GM08714 (cell line): ENCODE measurements around the gene MNS1.
A peak's percentile ranks its signal among the peaks of the same experiment; 100 is the strongest.
"Not testable (repeated sequence)": the region's sequence is repeated elsewhere in the genome, so short reads cannot be mapped to it uniquely, and the experiment has no call there.

ENCODE experiments used
- H3K4me3 ChIP-seq: fragments of 200-500 bp; sonication (Bioruptor generic); 2 replicates; pipeline ENCODE4 v1.5.1; 2014; ENCODE audit warnings: mild to moderate bottlenecking, low read length, inconsistent platforms
- ZNF274 ChIP-seq: IDR thresholded peaks from 2 replicates; pipeline ENCODE4 v1.6.1; 2012; ENCODE audit warnings: mild to moderate bottlenecking, low read depth, low read length

Gene MNS1, protein sequence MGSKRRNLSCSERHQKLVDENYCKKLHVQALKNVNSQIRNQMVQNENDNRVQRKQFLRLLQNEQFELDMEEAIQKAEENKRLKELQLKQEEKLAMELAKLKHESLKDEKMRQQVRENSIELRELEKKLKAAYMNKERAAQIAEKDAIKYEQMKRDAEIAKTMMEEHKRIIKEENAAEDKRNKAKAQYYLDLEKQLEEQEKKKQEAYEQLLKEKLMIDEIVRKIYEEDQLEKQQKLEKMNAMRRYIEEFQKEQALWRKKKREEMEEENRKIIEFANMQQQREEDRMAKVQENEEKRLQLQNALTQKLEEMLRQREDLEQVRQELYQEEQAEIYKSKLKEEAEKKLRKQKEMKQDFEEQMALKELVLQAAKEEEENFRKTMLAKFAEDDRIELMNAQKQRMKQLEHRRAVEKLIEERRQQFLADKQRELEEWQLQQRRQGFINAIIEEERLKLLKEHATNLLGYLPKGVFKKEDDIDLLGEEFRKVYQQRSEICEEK

DNA sequence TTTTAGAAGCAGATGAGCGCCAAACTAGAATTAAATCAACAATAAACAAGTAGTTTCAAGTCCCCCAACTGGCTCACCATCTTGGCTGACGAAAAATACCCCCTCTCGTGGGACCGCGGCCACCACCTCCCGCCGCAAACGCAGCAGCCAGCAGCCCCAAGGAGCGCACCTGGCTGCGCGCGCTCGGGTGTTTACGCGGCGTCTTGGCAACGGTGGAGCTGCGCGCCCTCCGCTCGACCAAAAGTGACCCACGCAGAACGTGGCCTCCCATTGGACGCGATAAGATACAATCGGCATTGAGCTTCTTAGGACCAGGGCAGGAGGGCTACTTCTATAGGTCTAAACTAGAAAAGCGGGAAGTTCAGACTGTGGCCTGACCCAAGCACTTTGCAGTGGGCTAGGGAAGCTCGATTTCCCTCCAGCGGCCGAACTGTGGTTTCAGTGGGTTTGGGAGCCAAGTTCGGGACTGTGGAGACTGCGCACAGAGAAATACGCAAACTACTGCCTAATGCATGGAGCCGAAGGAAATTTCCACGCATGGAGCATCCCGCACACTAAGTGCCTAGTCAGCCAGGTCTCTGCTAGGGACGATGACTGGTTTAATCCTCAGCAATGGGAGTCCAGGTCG lies at the start of gene MNS1:
MNS1 (minus strand) TSS at position 245 of the 628 bp plus-strand sequence; CDS start at position 80, 165 bp downstream.
- no peak for TF ChIP-seq ZNF274

DNA sequence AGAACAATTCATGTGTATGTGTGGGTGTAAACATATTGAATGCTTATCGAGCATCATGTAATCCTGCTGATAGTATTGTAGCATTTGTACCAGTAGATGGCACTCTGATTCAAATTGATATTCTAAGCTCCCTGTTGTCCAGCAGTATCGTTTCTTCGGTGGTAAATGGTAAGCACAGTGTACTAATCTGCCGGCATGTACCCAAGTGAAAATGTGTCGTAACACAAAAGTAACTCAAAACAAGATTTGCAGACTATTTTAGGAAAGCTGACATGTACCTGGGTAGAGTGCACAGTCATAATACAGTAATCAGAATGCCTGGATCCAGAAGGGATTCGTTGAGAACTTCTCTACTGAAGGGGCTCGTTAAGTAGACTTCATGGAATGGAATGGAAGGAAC lies 31.7 kb upstream of the MNS1 start:
- no peak for TF ChIP-seq ZNF274
- no peak overlapping the region for H3K4me3 ChIP-seq

More for the DNA sequence above, at the start of gene MNS1:
- H3K4me3 ChIP-seq = peak within 1 kb of the TSS; percentile 84

DNA sequence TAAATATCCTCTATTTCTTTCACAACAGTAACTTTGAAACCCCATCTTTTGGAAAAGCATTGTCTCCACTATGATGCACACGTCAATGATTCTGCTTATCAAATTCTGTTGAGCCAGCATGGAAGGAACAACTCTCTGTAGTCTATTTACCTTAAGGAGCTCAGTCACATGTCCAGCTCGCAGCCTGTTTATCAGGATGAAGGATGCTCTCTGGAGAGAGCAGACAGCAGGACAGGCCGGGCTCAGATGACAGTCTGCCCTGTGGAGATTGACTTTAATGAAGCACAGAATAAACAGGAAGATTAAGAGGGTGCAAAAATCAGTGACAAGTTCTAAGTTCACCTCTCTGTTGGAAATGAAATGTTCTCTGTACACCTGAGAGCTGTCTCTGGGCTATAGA lies 30.6 kb upstream of the MNS1 start:
- TF ChIP-seq ZNF274 = no peak
- no peak overlapping the region for H3K4me3 ChIP-seq

DNA sequence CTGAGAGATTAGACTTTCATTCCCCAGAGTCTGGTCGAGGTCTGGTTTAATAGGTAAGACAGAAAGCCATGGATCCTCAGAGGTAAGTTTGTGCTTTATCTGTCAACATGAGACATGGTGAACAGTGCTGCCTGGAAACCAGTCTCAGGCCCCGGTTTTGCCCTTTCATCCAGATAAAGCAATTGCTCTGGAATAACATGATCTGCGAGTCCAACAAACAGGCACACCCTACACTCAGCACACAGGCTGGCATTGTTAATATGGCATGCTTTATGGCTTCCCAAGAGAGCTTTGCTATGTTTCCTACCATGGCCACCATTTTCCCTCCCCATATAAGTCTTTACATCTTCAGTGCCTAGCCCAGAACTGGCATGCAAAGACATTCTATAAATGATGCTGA lies 30.1 kb upstream of the MNS1 start:
- TF ChIP-seq ZNF274 = no peak
- no peak overlapping the region for H3K4me3 ChIP-seq

DNA sequence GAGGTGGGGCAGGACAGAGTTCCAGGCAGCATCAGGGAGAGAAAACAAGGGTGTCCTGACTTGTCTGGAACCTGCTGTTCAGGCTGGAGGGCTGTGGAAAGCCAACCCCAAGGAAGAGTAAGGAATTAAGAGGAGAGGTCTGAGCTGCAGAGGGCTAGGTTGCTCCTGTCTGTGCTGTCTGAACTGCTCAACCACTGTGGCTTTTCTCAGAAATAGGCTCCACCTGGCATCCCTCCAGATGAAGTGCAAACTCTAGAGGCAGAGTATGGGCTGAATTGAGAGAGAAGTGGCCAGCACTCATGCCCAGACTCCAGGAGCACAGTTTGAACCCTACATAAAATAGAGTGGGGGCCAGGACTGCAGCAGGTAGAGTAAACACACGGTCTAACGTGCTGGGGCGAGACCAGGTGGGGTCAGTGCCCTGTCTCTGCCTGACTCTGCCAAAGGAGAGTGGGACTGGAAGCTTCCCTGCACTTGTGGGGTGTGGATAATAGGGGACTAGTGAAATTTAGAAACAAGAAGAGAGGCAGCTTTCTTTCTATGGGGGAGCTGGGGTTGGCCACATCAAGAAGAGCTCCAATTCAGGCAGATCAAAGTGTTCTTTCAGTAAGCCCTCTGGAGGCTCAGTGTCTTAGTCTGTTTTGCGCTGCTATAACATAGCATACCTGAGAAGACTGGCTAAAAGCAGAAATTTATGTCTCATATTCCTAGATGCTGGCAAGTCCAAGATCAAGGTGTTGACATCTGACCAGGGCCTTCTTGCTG lies 28.0 kb upstream of the MNS1 start:
- no peak for TF ChIP-seq ZNF274
- no peak overlapping the region for H3K4me3 ChIP-seq

DNA sequence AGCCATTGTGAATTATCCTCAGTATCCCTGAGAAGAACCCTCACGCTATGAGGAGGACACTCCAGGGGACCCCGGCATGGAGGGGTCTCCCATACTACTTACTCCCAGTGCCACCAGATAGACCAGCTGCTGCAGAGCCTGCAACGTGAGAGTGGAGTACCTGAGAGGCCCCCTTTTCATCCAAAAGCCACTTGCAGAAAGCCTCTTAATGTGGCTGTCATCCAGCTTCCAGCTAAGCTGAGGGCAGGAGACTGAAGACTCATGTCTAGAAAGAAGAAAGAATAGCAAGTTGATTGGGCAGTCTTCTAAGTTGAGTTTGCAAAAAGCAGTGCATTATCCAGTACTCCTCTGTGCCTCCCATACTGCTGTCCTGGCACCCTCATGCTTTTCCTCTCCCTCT lies 27.3 kb upstream of the MNS1 start:
- no peak overlapping the region for H3K4me3 ChIP-seq
- no peak for TF ChIP-seq ZNF274

DNA sequence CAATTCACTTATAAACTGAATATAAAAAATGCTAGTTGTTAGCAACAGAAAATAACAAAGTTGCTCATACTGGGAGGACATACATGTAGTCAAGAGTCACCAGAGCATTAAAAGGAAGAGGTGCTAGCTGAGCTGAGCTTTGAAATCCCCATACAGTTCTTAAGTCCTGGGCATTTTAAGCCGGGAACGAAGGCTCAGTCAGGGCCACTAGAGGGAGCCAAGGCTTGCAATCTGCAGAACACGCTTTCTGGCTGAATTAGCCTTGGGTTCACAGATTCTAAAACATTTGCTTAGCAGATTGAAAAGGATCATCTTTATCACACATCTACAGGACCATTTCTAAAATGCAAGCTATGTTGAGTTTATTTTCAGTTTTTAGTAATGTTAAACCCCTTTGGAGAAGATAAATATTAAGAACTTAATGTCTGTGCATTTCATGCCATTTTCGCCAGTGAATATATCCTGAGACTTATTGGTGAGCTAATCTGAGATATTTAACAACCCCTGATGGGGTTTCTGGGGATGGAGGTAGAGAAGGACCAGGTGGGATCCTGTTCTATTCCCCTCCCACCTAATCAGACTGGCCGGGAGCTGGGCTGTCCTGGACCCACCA lies 26.3 kb upstream of the MNS1 start:
- no peak for TF ChIP-seq ZNF274
- no peak overlapping the region for H3K4me3 ChIP-seq

DNA sequence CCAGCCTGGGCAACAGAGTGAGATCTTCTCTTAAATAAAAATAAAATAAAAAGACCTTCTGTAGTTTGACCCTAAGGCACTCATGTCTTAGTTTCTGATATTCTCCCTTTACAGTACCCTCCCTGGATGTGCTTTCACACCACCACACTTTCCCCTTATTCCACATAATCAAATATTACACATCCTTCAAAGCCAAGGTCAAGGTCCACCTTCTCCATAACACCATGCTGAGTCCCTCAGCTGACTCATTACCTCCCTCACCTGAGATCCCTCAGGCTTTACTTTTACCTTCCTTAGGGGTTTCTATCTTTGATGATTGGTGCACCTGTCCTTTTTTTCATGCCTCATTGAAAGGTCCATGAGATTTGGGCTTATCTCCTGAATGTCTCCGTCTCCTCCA lies 25.5 kb upstream of the MNS1 start:
- H3K4me3 ChIP-seq = no peak overlapping the region
- TF ChIP-seq ZNF274 = no peak

DNA sequence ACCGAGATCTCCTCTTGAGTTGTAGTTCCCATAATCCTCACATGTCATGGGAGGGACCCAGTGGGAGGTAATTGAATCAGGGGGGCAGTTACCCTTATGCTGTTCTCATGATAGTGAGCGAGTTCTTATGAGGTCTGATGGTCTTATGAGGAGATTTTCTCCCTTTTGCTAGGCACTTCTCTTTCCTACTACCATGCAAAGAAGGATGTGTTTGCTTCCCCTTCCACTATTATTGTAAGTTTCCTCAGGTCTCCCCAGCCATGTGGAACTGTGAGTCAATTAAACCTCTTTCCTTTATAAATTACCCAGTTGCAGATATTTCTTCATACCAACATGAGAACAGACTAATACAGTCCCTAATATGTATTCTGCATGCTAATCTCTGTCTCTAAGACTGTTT lies 21.3 kb upstream of the MNS1 start:
- not testable (repeated sequence) for H3K4me3 ChIP-seq

DNA sequence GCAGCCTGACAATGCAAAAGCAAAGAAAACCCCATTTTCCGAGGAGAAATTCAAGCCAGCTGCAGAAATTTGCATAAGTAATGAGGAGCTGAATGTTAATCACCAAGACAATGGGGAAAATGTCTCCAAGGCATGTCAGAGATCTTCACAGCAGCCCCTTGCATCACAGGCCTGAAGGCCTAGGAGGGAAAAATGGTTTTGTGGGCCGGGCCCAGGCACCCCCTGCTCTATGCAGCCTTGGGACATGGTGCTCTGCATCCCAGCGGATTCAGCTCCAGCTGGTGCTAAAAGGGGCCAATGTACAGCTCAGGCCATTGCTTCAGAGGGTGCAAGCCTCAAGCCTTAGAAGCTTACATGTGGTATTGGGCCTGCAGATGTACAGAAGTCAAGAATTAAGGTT lies 20.5 kb upstream of the MNS1 start:
- H3K4me3 ChIP-seq = not testable (repeated sequence)

DNA sequence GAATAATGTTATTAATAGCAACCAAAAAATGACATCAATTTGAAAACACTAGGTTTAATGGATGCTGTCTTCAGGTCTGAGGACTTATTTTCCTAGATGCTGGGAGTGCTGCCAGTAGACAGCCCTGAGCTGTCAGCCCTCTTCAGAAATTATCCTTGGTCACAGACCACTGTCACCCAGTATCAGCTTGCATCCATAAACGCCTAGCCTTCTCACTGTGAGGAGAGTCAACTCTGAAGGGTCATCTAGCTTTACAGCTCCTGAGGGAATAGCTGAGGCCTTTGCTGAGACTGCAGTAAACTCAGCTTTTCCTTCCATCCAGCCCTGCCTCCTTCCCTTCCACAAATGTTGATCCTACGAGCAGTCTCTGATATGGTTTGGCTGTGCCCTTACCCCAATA lies 19.4 kb upstream of the MNS1 start:
- no peak overlapping the region for H3K4me3 ChIP-seq
- TF ChIP-seq ZNF274 = no peak

DNA sequence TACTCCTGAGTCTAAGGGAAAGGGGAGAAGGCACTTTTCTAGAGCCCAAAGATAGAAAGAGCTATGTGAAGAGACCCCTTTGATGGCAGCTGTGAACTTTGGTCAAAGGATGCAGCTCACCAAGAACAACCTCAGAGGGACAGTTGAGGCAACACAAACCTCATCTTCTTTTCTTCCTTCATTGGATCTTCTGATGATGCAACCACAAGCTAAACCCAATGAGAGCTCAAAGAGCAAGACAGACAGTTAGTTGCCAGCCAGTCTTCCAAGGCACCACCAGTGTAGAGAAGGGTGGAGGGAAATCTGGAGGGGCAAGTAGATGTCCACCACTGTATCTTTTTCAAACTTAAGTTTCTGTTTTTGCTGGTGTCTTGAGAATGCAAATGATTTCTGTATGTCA lies 10.4 kb upstream of the MNS1 start:
- no peak for TF ChIP-seq ZNF274
- H3K4me3 ChIP-seq = no peak overlapping the region

DNA sequence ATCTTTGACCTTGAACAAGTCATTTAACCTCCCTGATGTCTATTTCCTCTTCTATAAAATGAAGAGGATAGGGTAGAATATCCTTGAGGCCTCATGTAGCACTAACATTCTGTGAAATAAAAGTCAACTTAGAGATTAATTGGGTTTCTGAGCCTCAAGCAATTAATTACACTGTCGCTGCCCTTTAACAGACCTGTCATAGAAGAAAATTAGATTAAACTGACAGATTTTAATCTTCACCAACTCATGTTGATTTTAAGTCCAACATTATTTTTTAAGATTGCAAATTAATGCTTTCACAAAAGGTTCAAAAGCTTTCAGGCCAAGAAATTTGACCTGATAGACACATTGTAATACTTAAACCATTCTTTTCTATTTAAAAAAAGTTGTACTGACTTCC lies 8.1 kb upstream of the MNS1 start:
- no peak for TF ChIP-seq ZNF274

DNA sequence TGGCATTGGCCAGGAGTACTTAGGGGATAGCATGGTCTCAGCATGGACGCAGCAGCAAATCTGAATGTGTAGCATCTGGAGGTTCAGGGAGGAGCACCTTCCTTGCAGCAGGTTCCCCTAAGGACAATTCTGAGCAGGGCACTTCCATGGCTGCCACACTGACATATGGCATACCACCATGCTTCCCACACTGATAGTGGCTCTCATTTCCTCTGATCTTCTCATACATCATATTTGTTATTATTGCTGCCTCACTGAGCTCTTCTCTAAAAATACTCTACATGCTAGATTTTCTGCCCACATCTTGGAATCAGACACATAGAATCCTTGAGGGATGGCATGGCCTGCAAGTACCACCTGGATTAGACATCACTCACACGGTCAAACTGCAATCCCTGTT lies 7.3 kb upstream of the MNS1 start:
- TF ChIP-seq ZNF274 = no peak

More for the DNA sequence above, 8.1 kb upstream of the MNS1 start:
- H3K4me3 ChIP-seq = no peak overlapping the region

More for the DNA sequence above, 7.3 kb upstream of the MNS1 start:
- no peak overlapping the region for H3K4me3 ChIP-seq
